T-helper 1 cell (primary cell): ENCODE measurements around the gene DNAH10.

Source experiments
- DNase-seq, 5 donors: peaks; one replicate each; pipeline ENCODE4 v3.0.0-alpha.2; 2012 to 2020

The DNAH10 gene

GRCh38 chr12:123847019-123847418 lies 84.9 kb downstream of the DNAH10 start:
- no peak for DNase-seq

GRCh38 chr12:123847876-123848275 lies 85.8 kb downstream of the DNAH10 start:
- DNase-seq, result no peak

- DNase-seq, result no peak
Observed at GRCh38 chr12:123849517-123849916, 87.4 kb downstream of the DNAH10 start.

GRCh38 chr12:123850246-123851134 lies 88.4 kb downstream of the DNAH10 start:
- no peak for DNase-seq

- no peak for DNase-seq
Observed at GRCh38 chr12:123853396-123854070, 91.4 kb downstream of the DNAH10 start.

- no peak for DNase-seq
Observed at GRCh38 chr12:123854232-123854631, 92.1 kb downstream of the DNAH10 start.

- no peak for DNase-seq
Observed at GRCh38 chr12:123854918-123855317, 92.8 kb downstream of the DNAH10 start.

- DNase-seq, result no peak
Observed at GRCh38 chr12:123856681-123857080, 94.6 kb downstream of the DNAH10 start.

GRCh38 chr12:123858176-123858575 lies 96.1 kb downstream of the DNAH10 start:
- no peak for DNase-seq

- DNase-seq, result no peak
Observed at GRCh38 chr12:123859035-123859434, 96.9 kb downstream of the DNAH10 start.

- no peak for DNase-seq
Observed at GRCh38 chr12:123860377-123860776, 98.3 kb downstream of the DNAH10 start.

- no peak for DNase-seq
Observed at GRCh38 chr12:123861392-123861791, 99.3 kb downstream of the DNAH10 start.

- DNase-seq, result no peak
Observed at GRCh38 chr12:123867141-123867540, 105.0 kb downstream of the DNAH10 start.

GRCh38 chr12:123868791-123869190 lies 106.7 kb downstream of the DNAH10 start:
- no peak for DNase-seq

- no peak for DNase-seq
Observed at GRCh38 chr12:123873793-123874192, 111.7 kb downstream of the DNAH10 start.

GRCh38 chr12:123877968-123878367 lies 115.9 kb downstream of the DNAH10 start:
- no peak for DNase-seq

GRCh38 chr12:123879101-123879500 lies 117.0 kb downstream of the DNAH10 start:
- DNase-seq, result no peak

- no peak for DNase-seq
Observed at GRCh38 chr12:123879691-123880090, 117.6 kb downstream of the DNAH10 start.

- no peak for DNase-seq
Observed at GRCh38 chr12:123882161-123882705, 120.1 kb downstream of the DNAH10 start.

- DNase-seq, result no peak
Observed at GRCh38 chr12:123886258-123886657, 124.2 kb downstream of the DNAH10 start.

GRCh38 chr12:123886931-123887582 lies 125.0 kb downstream of the DNAH10 start:
- no peak for DNase-seq

- no peak for DNase-seq
Observed at GRCh38 chr12:123888989-123889388, 126.9 kb downstream of the DNAH10 start.

- no peak for DNase-seq
Observed at GRCh38 chr12:123889848-123890535, 127.9 kb downstream of the DNAH10 start.
